Endothelial cell (in vitro differentiated cells): ENCODE results near the gene MFSD8. TPM values are rescaled to one million over a fixed set of nuclear protein-coding genes. Genes with fewer than 3 reads are reported as not detected.
"Not testable (repeated sequence)": the region's sequence is repeated elsewhere in the genome, so short reads cannot be mapped to it uniquely, and the experiment has no call there.

Experiments
- DNase-seq: peaks from one replicate; pipeline ENCODE4 v3.0.0; 2021; ENCODE audit warnings: low spot score
- H3K27ac Mint-ChIP-seq: one replicate; pipeline ENCODE4 v1.8.0; 2021; ENCODE audit warnings: mixed read lengths, inconsistent platforms; ENCODE audit not compliant: unreplicated experiment
- H3K27me3 Mint-ChIP-seq: one replicate; pipeline ENCODE4 v1.8.0; 2021; ENCODE audit warnings: mild to moderate bottlenecking, moderate library complexity, mixed read lengths, inconsistent platforms; ENCODE audit not compliant: unreplicated experiment
- H3K36me3 Mint-ChIP-seq: one replicate; pipeline ENCODE4 v1.8.0; 2021; ENCODE audit warnings: mild to moderate bottlenecking, low read depth, mixed read lengths, inconsistent platforms; ENCODE audit not compliant: unreplicated experiment
- H3K4me1 Mint-ChIP-seq: one replicate; pipeline ENCODE4 v1.8.0; 2021; ENCODE audit warnings: mild to moderate bottlenecking, mixed read lengths, inconsistent platforms; ENCODE audit not compliant: unreplicated experiment
- H3K4me3 Mint-ChIP-seq: one replicate; pipeline ENCODE4 v1.8.0; 2021; ENCODE audit warnings: mild to moderate bottlenecking, mixed read lengths, inconsistent platforms; ENCODE audit not compliant: unreplicated experiment
- H3K9me3 Mint-ChIP-seq: one replicate; pipeline ENCODE4 v1.8.0; 2021; ENCODE audit warnings: mixed read lengths, inconsistent platforms; ENCODE audit not compliant: unreplicated experiment
- CTCF ChIP-seq: fragments of 200-600 bp; sonication (generic); IDR thresholded peaks from one replicate; pipeline ENCODE4 v1.5.0; 2021; ENCODE audit warnings: antibody characterized with exemption; ENCODE audit not compliant: unreplicated experiment
- total RNA-seq: library from RNA; stranded (reverse); fragmentation: NEBNext Ultra II Directional; extraction: Animal tissue kit (Norgen Biotek cat#: 25700); gene quantifications from one replicate; pipeline ENCODE4 v1.2.1, GENCODE V29; 2021; ENCODE audit not compliant: unreplicated experiment

MFSD8 gene
- total RNA-seq, 1 donor from 2014 or later: 25.2 TPM

DNA sequence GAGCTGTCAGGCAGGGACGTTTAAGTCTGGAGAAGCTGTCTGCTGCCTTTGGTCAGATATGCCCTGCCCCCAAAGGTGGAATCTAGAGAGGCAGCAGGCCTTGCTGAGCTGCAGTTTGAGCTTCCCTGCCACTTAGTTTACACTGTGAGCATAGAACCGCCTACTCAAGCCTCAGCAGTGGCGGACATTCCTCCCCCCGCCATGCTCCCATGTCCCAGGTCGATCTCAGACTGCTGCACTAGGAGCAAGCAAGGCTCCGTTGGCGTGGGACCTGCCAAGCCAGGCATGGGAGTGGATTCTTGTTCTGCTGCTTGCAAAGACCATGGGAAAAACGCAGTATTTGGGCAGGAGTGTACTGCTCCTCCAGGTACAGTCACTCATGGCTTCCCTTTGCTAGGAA lies 59.9 kb downstream of the MFSD8 start:
- TF ChIP-seq CTCF: no peak
- H3K4me3 Mint-ChIP-seq: no peak overlapping the region
- no peaks in the 10 kb centered on the region for H3K27me3 Mint-ChIP-seq
- no peak overlapping the region for H3K27ac Mint-ChIP-seq
- DNase-seq: no peak
- peaks cover 4% of the 10 kb centered on the region for H3K36me3 Mint-ChIP-seq
- no peaks in the 10 kb centered on the region for H3K9me3 Mint-ChIP-seq
- H3K4me1 Mint-ChIP-seq: peaks cover 6% of the 10 kb centered on the region

GRCh38 chr4:127899682-127900081 lies 65.3 kb downstream of the MFSD8 start:
- H3K27me3 Mint-ChIP-seq, H3K4me3 Mint-ChIP-seq, H3K4me1 Mint-ChIP-seq, H3K27ac Mint-ChIP-seq, H3K36me3 Mint-ChIP-seq, DNase-seq, H3K9me3 Mint-ChIP-seq: not testable (repeated sequence)

DNA sequence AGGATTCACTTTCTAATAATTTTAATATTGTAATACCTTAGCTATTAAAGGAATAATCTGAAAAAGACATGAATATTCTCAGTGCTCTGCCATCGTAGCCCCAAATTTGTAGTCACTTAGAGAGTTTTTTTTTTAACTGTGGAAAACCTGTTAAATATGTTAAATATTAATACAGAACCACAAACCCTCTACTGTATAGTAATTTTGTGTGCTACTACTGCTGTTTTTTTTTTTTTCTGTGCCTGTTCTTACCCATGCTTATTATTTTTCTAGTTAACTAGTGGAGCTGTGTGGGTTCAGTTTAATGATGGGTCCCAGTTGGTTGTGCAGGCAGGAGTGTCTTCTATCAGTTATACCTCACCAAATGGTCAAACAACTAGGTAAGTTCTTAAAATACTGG lies 68.4 kb downstream of the MFSD8 start:
- Mint-ChIP-seq H3K4me3 (no peak overlapping the region), H3K4me1 (peaks cover 4% of the 10 kb centered on the region), H3K9me3 (no peaks in the 10 kb centered on the region), H3K27ac (no peak overlapping the region), H3K27me3 (no peaks in the 10 kb centered on the region), H3K36me3 (peaks cover 12% of the 10 kb centered on the region)
- DNase-seq: no peak
- no peak for TF ChIP-seq CTCF

- no peaks in the 10 kb centered on the region for H3K9me3 Mint-ChIP-seq
Measured at GRCh38 chr4:127896069-127896468, 68.9 kb downstream of the MFSD8 start.

GRCh38 chr4:127889903-127890302 lies 75.1 kb downstream of the MFSD8 start:
- DNase-seq: no peak
- Mint-ChIP-seq H3K4me3 (no peak overlapping the region), H3K9me3 (no peaks in the 10 kb centered on the region), H3K27me3 (no peaks in the 10 kb centered on the region), H3K36me3 (peaks cover 9% of the 10 kb centered on the region), H3K27ac (no peak overlapping the region), H3K4me1 (no peaks in the 10 kb centered on the region)
- TF ChIP-seq CTCF: no peak

More at GRCh38 chr4:127896069-127896468, 68.9 kb downstream of the MFSD8 start:
- Mint-ChIP-seq H3K4me1 (no peaks in the 10 kb centered on the region), H3K36me3 (peaks cover 12% of the 10 kb centered on the region), H3K27ac (no peak overlapping the region), H3K27me3 (no peaks in the 10 kb centered on the region), H3K4me3 (no peak overlapping the region)
- no peak for TF ChIP-seq CTCF
- no peak for DNase-seq

DNA sequence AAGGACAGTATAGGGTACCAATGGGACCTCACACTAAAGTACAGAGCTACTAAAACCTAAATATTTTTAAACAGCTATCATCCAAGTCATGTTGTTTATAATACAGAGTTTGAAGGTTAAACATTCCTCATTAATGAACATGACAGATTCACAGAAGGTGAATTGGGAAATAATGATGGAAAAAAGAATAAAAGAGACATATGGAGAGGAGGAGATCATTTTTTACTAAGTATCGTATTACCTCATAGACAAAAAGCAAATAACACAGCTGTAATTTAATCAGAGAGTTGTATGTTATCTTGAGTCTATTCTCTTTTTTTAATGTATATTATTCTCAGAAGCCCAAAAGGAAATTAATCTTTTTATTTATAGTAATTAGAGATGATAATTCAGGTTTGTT lies 76.4 kb downstream of the MFSD8 start:
- no peaks in the 10 kb centered on the region for H3K4me1 Mint-ChIP-seq
- no peak overlapping the region for H3K4me3 Mint-ChIP-seq
- no peak overlapping the region for H3K27ac Mint-ChIP-seq
- H3K36me3 Mint-ChIP-seq: peaks cover 4% of the 10 kb centered on the region
- H3K27me3 Mint-ChIP-seq: no peaks in the 10 kb centered on the region
- DNase-seq: no peak
- TF ChIP-seq CTCF: no peak
- no peaks in the 10 kb centered on the region for H3K9me3 Mint-ChIP-seq
